GM18511 (cell line): ENCODE measurements around the gene ZNF655.
"Not testable (repeated sequence)": the region's sequence is repeated elsewhere in the genome, so short reads cannot be mapped to it uniquely, and the experiment has no call there.

Experiments
- ATAC-seq: cut with Tn5 transposase; IDR thresholded peaks from one replicate; pipeline ENCODE4 v1.9.1; 2021; ENCODE audit warnings: mild to moderate bottlenecking, moderate library complexity; ENCODE audit not compliant: unreplicated experiment

The ZNF655 gene

GRCh38 chr7:99558306-99559174 is at the start of gene ZNF655:
Gene ZNF655 (plus strand): TSS chr7:99558642. CDS start chr7:99560560, 1,918 bp downstream.
- ATAC-seq, result peak; percentile 86

- no peak for ATAC-seq
Measured at GRCh38 chr7:99514050-99514449, 44.4 kb upstream of the ZNF655 start.

GRCh38 chr7:99521399-99521798 is 37.0 kb upstream of the ZNF655 start:
- ATAC-seq, result no peak

GRCh38 chr7:99525713-99526440 is 32.6 kb upstream of the ZNF655 start:
- no peak for ATAC-seq

GRCh38 chr7:99531354-99531765 is 27.1 kb upstream of the ZNF655 start:
- ATAC-seq, result no peak

GRCh38 chr7:99535667-99536066 is 22.8 kb upstream of the ZNF655 start:
- ATAC-seq, result no peak

GRCh38 chr7:99539213-99539811 is 19.1 kb upstream of the ZNF655 start:
- no peak for ATAC-seq

- no peak for ATAC-seq
Measured at GRCh38 chr7:99540542-99540941, 17.9 kb upstream of the ZNF655 start.

- no peak for ATAC-seq
Measured at GRCh38 chr7:99541212-99541611, 17.2 kb upstream of the ZNF655 start.

- no peak for ATAC-seq
Measured at GRCh38 chr7:99543081-99543671, 15.3 kb upstream of the ZNF655 start.

GRCh38 chr7:99543916-99544315 is 14.5 kb upstream of the ZNF655 start:
- no peak for ATAC-seq

- ATAC-seq, result not testable (repeated sequence)
Measured at GRCh38 chr7:99545308-99545707, 13.1 kb upstream of the ZNF655 start.

GRCh38 chr7:99549545-99549944 is 8.9 kb upstream of the ZNF655 start:
- not testable (repeated sequence) for ATAC-seq

- ATAC-seq, result no peak
Measured at GRCh38 chr7:99551334-99551733, 7.1 kb upstream of the ZNF655 start.

- peak; percentile 97 for ATAC-seq
Measured at GRCh38 chr7:99551767-99552463, 6.5 kb upstream of the ZNF655 start, which contains the start of gene FAM200A. Gene FAM200A (minus strand): TSS chr7:99552114. CDS start chr7:99548407, 3,707 bp downstream.

GRCh38 chr7:99553039-99553438 is 5.4 kb upstream of the ZNF655 start:
- ATAC-seq, result no peak

- ATAC-seq, result no peak
Measured at GRCh38 chr7:99554939-99555338, 3.5 kb upstream of the ZNF655 start.

- ATAC-seq, result no peak
Measured at GRCh38 chr7:99557196-99557607, 1.2 kb upstream of the ZNF655 start.

- peak; percentile 57 for ATAC-seq
Measured at GRCh38 chr7:99557940-99558305, 519 bp upstream of the ZNF655 start.

- no peak for ATAC-seq
Measured at GRCh38 chr7:99559175-99559915, 903 bp downstream of the ZNF655 start.
